OCI-LY7 (cell line): ENCODE data around the gene RET.

Source experiments
- CTCF ChIP-seq: fragments of 200-600 bp; sonication (generic); conservative IDR thresholded peaks from 2 replicates; pipeline ENCODE4 v1.5.1; 2014; ENCODE audit warnings: mild to moderate bottlenecking, antibody characterized with exemption, low read length, moderate library complexity, mixed read lengths
- EZH2phosphoT487 ChIP-seq: fragments of 200-600 bp; sonication (generic); IDR thresholded peaks from 2 replicates; pipeline ENCODE4 v1.6.1; 2018; ENCODE audit warnings: low read depth, borderline replicate concordance, mild to moderate bottlenecking, mixed run types, antibody characterized with exemption, low read length, moderate library complexity, mixed read lengths

GRCh38 chr10:43059828-43060227 lies 17.0 kb upstream of the RET start:
- TF ChIP-seq CTCF (no peak), EZH2phosphoT487 (no peak)
